HG02610 (cell line): ENCODE results near the gene MIA3.
"Not testable (repeated sequence)": the region's sequence is repeated elsewhere in the genome, so short reads cannot be mapped to it uniquely, and the experiment has no call there.

Experiments
- ATAC-seq: cut with Tn5 transposase; IDR thresholded peaks from one replicate; pipeline ENCODE4 v1.9.1; 2021; ENCODE audit warnings: mild to moderate bottlenecking, moderate library complexity; ENCODE audit not compliant: unreplicated experiment

Gene MIA3

GRCh38 chr1:222656391-222657155 lies 38.7 kb downstream of the MIA3 start:
- ATAC-seq: no peak

- no peak for ATAC-seq
Observed at GRCh38 chr1:222657899-222658298, 40.0 kb downstream of the MIA3 start.

- no peak for ATAC-seq
Observed at GRCh38 chr1:222663431-222663934, 45.6 kb downstream of the MIA3 start.

DNA sequence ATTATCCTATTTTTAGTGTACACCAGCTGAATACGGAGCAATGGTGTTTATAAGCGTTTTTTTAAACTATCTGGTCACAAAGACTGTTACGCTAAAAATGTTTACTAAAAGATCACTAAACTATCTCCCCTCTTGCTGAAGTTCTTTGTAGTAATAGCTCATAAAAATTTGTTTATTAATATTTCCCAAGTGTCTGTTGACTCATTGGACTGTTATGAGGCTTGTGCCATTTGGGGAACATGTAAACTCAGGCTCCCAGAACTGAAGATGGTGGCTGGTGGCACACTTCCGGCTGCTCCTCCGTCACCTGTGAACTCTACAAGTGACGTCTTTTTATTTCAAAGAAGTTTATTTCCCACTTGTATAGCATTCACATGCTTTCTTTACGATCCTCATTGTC lies 48.1 kb downstream of the MIA3 start:
- ATAC-seq: no peak

DNA sequence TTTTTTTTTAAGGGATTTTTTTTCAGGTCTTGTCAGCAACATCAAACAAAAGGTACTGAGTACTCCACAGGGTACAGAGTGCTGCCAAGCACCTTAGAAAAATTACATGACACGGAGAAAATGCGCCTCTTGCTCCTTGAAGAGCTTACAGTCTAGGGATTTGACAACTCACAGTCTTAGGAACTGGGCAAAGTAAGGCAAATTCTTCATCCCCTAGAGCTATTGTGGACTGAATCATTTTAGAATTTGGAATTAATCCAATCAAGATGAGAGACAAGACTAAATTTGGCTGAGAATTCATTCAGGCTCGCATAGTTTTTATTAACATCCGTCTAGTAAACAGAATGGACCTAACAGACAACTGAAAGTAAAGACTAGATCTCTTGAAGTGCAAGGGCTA lies 50.3 kb downstream of the MIA3 start:
- ATAC-seq: not testable (repeated sequence)

- not testable (repeated sequence) for ATAC-seq
Observed at GRCh38 chr1:222669107-222669506, 51.2 kb downstream of the MIA3 start.

GRCh38 chr1:222670110-222670509 lies 52.2 kb downstream of the MIA3 start:
- no peak for ATAC-seq

DNA sequence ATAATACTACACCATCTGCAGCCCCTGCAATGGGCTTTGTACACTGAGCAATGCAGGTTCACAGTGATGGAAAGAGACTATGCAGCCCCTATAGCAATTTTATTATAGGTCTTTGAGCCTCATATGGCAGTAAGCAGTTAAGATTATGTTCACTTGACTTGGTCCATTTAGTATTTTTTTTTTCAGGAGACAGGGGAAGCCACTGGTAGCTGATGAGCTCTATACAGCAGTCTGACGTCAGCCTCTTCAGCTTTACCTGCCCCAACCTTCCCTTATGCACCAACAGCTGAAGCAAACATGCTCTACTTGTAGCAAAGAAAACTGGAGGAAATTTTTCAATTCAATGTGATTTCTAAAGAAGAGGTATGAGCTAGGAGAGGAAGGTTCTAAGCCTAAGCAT lies 62.2 kb downstream of the MIA3 start:
- no peak for ATAC-seq

DNA sequence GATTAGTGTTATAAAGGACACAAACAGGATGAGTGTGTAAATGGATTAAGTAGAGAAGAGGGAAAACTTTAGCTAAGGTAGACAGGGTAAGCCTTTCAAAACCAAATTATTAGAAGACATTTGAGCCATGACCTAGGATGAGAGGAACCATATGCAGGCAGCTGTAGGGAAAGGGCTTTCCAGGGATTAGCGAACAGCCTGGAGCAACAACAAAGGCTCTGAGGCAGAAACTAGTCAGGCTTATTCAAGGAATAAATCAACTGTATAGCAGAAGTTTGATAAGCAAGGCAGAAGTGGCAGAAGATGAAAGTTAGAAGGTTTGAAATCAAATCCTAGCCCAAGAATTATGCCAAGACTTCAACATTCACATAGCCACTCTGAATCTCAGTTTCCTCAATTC lies 73.1 kb downstream of the MIA3 start:
- no peak for ATAC-seq

DNA sequence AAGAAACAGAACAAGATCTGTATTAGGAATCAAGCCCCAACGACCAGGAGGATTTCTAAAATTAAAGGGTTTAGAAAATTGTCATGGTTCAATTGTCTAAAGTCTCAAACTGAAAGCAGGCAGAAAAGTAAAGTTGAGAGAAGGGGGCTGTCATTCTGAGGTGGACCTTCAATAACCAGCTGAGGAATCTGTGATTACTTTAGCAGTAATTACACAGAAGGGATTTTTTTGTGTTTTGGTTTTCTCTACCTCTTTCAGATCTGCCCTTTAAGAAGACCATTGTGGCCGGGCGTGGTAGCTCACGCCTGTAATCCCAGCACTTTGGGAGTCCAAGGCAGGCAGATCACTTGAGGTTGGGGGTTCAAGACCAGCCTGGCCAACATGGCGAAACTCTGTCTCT lies 77.0 kb downstream of the MIA3 start:
- no peak for ATAC-seq

DNA sequence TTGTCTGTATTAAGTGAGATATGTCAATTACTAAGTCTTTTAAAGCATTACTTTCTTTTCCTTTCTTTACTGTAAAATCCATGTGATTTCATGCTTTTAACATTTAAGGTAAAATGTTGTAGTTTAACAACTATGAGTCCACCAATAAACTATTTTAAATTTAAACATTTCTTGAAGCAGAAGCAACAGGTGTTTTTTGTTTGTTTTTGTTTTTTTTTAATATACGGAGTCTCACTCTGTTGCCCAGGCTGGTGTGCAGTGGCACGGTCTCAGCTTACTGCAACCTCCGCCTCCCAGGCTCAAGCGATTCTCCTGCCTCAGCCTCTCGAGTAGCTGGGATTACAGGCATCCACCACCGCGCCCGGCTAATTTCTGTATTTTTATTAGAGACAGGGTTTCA lies 78.8 kb downstream of the MIA3 start:
- ATAC-seq: no peak

DNA sequence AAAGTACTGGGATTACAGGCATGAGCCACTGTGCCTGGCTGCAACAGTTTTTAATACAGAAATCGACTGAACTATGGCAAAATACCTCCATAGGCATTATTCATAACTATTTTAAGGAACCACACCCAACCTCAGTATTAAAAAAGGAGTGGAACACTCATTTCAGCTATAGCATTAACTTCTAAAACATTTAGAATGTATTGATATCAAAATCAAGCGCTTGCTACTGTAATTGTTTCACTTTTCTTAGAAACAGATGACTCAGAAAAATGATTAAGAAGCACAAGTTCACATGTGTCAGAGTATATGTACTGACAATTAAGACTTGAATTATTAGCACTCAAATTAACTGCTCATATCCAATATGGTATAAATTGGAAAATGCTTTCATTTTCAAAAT lies 79.3 kb downstream of the MIA3 start:
- no peak for ATAC-seq

- ATAC-seq: no peak
Observed at GRCh38 chr1:222697826-222698225, 79.9 kb downstream of the MIA3 start.

DNA sequence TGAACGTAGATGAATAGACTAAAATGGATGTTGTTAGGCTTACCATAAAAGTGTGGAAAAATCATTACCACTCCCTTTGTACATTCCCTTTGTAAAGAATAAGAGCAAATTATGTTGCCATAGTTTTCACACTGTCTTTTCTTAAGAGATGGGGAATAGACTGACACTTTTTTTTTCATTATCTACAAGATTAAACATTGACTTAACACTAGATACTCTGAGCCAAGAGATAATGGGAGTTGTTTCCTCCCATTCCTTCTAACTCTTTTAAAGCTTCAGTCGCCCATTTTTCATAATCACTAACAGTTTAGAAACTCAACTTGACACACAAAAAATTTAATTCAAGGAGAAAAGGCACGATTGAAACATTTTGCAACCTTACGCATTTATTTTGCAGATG lies 84.3 kb downstream of the MIA3 start:
- no peak for ATAC-seq

GRCh38 chr1:222704260-222704659 lies 86.4 kb downstream of the MIA3 start:
- no peak for ATAC-seq

- no peak for ATAC-seq
Observed at GRCh38 chr1:222706815-222707214, 88.9 kb downstream of the MIA3 start.

- no peak for ATAC-seq
Observed at GRCh38 chr1:222709700-222710153, 91.8 kb downstream of the MIA3 start.

GRCh38 chr1:222711319-222712252 lies 93.7 kb downstream of the MIA3 start:
- peak; percentile 33 for ATAC-seq

DNA sequence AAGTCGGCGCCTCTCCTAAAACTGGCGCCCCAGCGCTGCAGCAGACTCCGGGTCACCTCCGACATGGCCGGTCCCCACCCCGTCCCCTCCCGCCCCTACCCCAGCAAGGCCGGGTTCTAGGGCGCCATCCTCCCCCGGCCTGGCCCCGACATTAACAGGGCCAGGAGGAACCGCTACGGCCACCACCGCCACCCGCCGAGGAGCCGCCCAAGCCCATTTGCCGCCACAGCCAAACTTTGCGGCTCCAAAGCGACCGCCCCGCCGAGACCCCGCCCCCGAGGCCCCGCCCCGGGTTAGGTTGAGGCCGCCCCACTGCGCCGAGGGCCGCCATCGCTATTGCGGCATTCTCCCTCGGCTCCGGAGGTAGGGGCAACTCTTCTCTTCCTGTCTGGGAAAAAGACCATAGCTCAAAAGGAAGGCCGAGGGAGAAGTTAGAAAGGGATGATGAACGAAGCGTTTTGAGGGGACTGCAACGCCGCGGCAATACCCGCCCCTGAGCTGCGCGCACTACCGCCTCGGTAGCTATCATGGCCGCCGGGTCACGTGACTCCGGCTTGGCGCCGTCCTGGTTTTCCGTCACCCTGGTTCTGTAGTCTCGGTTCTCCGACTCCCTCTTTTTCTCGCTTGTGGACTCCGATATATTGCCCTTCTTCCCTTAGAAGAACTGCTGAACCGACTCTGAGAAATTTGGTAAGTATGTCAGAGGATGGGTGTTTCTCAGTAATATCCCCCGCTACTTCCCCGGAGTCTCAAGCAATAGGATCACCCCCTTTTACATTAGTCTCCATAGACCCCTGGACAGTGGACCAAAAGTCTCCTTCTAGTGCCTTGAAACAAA lies 94.6 kb downstream of the MIA3 start, which contains the start of the genes AIDA and BROX:
Gene AIDA, minus strand, starts transcription at position 239 of the 838 bp plus-strand sequence. Its CDS starts 174 bp downstream, at position 65.
Gene BROX, plus strand, starts transcription at position 312 of the 838 bp plus-strand sequence. CDS start 3,136 bp downstream, outside the sequence.
- ATAC-seq: peak; percentile 73
